CD14-positive monocyte (primary cell): ENCODE data around the gene AFDN. TPM values are rescaled to one million over a fixed set of nuclear protein-coding genes. Genes with fewer than 3 reads are reported as not detected.
A peak's percentile ranks its signal among the peaks of the same experiment; 100 is the strongest.

Experiments
- DNase-seq, 3 donors: peaks; one replicate each; pipeline ENCODE4 v3.0.0-alpha.2; 2011 to 2022
- H2AFZ ChIP-seq: 2 replicates; pipeline ENCODE4 v1.6.0; 2012; ENCODE audit warnings: mild to moderate bottlenecking, low read depth, low read length, inconsistent platforms; ENCODE audit not compliant: insufficient read depth, poor library complexity, severe bottlenecking
- H3K27ac ChIP-seq, 2 donors: 1 replicate in 1 of 2; 2 replicates in 1 of 2; pipeline ENCODE4 v1.5.1; 2012 to 2013; ENCODE audit warnings: low read length in 2 of 2, control low read depth in 1 of 2, inconsistent platforms in 1 of 2, low read depth in 1 of 2, mild to moderate bottlenecking in 1 of 2
- H3K27me3 ChIP-seq, 2 donors: one replicate each; pipeline versions ENCODE4 v1.6.0 to v1.6.1; 2011 to 2013; ENCODE audit warnings: low read length in 2 of 2; ENCODE audit not compliant: control insufficient read depth in 2 of 2, insufficient read depth in 2 of 2
- H3K36me3 ChIP-seq, 2 donors: replicated peaks in 1 of 2; 1 replicate in 1 of 2; 2 replicates in 1 of 2; pipeline versions ENCODE4 v1.5.1 to v1.6.1; 2012 to 2013; ENCODE audit warnings: low read length in 2 of 2, control low read depth in 1 of 2, inconsistent platforms in 1 of 2, mild to moderate bottlenecking in 1 of 2; ENCODE audit not compliant: insufficient read depth in 2 of 2, control insufficient read depth in 1 of 2
- H3K4me1 ChIP-seq, 2 donors: 1 replicate in 1 of 2; 2 replicates in 1 of 2; pipeline versions ENCODE4 v1.5.1 to v1.6.1; 2012 to 2013; ENCODE audit warnings: low read length in 2 of 2, control low read depth in 1 of 2, inconsistent platforms in 1 of 2, mild to moderate bottlenecking in 1 of 2, moderate library complexity in 1 of 2; ENCODE audit not compliant: insufficient read depth in 2 of 2, control insufficient read depth in 1 of 2
- H3K4me2 ChIP-seq: replicated peaks from 2 replicates; pipeline ENCODE3; 2012; ENCODE audit warnings: low read length, moderate library complexity, mild to moderate bottlenecking; ENCODE audit not compliant: poor library complexity, severe bottlenecking; ENCODE audit errors: extremely low read depth
- H3K4me3 ChIP-seq, 3 experiments: fragments of 200-600 bp in 1 of 3; sonication (generic) in 1 of 3; replicated peaks in 1 of 3; 1 replicate in 2 of 3; 2 replicates in 1 of 3; pipeline ENCODE4 v1.5.1; 2011 to 2013; ENCODE audit warnings: low read length in 3 of 3, mild to moderate bottlenecking in 3 of 3, control low read depth in 2 of 3, low read depth in 2 of 3, inconsistent platforms in 1 of 3, moderate library complexity in 1 of 3
- H3K79me2 ChIP-seq: 2 replicates; pipeline ENCODE4 v1.6.0; 2012; ENCODE audit warnings: mild to moderate bottlenecking, control low read depth, inconsistent platforms, low read length, moderate library complexity; ENCODE audit not compliant: insufficient read depth
- H3K9ac ChIP-seq: 2 replicates; pipeline ENCODE4 v1.6.0; 2017; ENCODE audit warnings: low read length, mild to moderate bottlenecking; ENCODE audit not compliant: insufficient read depth, poor library complexity, severe bottlenecking
- H3K9me3 ChIP-seq, 2 donors: replicated peaks in 1 of 2; 1 replicate in 1 of 2; 2 replicates in 1 of 2; pipeline versions ENCODE4 v1.5.1 to v1.6.1; 2012 to 2013; ENCODE audit warnings: low read length in 2 of 2, control low read depth in 1 of 2; ENCODE audit not compliant: control insufficient read depth in 1 of 2, insufficient read depth in 1 of 2
- H4K20me1 ChIP-seq: 2 replicates; pipeline ENCODE4 v1.6.0; 2012; ENCODE audit warnings: mild to moderate bottlenecking, low read length, control low read depth, moderate library complexity; ENCODE audit not compliant: insufficient read depth
- H3K27ac Mint-ChIP-seq, 7 donors: one replicate each; pipeline ENCODE4 v1.8.0; 2020; ENCODE audit warnings: mild to moderate bottlenecking in 7 of 7, mixed read lengths in 7 of 7, moderate library complexity in 6 of 7, inconsistent platforms in 2 of 7
- H3K27me3 Mint-ChIP-seq, 3 donors: one replicate each; pipeline ENCODE4 v1.8.0; 2021 to 2022; ENCODE audit warnings: low read depth in 3 of 3, mild to moderate bottlenecking in 3 of 3, mixed read lengths in 3 of 3, moderate library complexity in 3 of 3, inconsistent platforms in 1 of 3
- H3K36me3 Mint-ChIP-seq, 2 donors: one replicate each; pipeline ENCODE4 v1.8.0; 2020; ENCODE audit warnings: mixed read lengths in 2 of 2, inconsistent platforms in 1 of 2, mild to moderate bottlenecking in 1 of 2
- H3K4me1 Mint-ChIP-seq: one replicate; pipeline ENCODE4 v1.8.0; 2020; ENCODE audit warnings: mild to moderate bottlenecking, mixed read lengths
- H3K4me3 Mint-ChIP-seq, 2 donors: one replicate each; pipeline ENCODE4 v1.8.0; 2020; ENCODE audit warnings: mild to moderate bottlenecking in 2 of 2, mixed read lengths in 2 of 2, moderate library complexity in 1 of 2
- H3K9me3 Mint-ChIP-seq, 7 donors: one replicate each; pipeline ENCODE4 v1.8.0; 2020 to 2022; ENCODE audit warnings: mixed read lengths in 7 of 7, mild to moderate bottlenecking in 6 of 7, moderate library complexity in 6 of 7, inconsistent platforms in 2 of 7
- CTCF ChIP-seq: fragments of 200-600 bp; IDR thresholded peaks from one replicate; pipeline ENCODE4 v1.8.0; 2022; ENCODE audit warnings: antibody characterized with exemption, mild to moderate bottlenecking
- WGBS: methylation state at CpG from one replicate; pipeline ENCODE4 v1.1.5; 2013; ENCODE audit warnings: missing lambda C conversion rate; ENCODE audit not compliant: insufficient coverage; 5-methylcytosine and 5-hydroxymethylcytosine counted together
- intact Hi-C, 2 donors: fragments of 100-400 bp; cut with micrococcal nuclease; formaldehyde crosslinking; loops; one replicate each; pipeline versions ENCODE4 v1.15.0 to v1.15.1; 2023
- polyA plus RNA-seq, 3 donors: library from polyadenylated mRNA; depleted of rRNA in 1 of 3; unstranded in 2 of 3; stranded (reverse) in 1 of 3; fragments of 300-500 nt in 2 of 3; fragments of >200 nt in 1 of 3; fragmentation: Illumina TruSeq in 2 of 3; gene quantifications; 1 replicate in 2 of 3; 2 replicates in 1 of 3; pipeline ENCODE4 v1.2.3, GENCODE V29; 2012 to 2021

AFDN gene
- polyA plus RNA-seq, 3 donors = 0.03 to 1.5 TPM; not detected in 1

GRCh38 chr6:167798453-167798852 lies 28.3 kb upstream of the AFDN start:
- no peak overlapping the region for H3K27ac ChIP-seq
- Mint-ChIP-seq H3K27me3 (peaks cover 66 to 81% (median 73%) of the 10 kb centered on the region in 3 donors), H3K4me1 (peaks cover 4% of the 10 kb centered on the region), H3K27ac (peak overlapping the region in 1 of 7 donors; percentile 22), H3K9me3 (peaks cover 0 to 12% (median under 1%) of the 10 kb centered on the region in 7 donors), H3K36me3 (no peaks in the 10 kb centered on the region), H3K4me3 (peak overlapping the region in 1 of 2 donors; percentile 47)
- no peaks in the 10 kb centered on the region for H4K20me1 ChIP-seq
- peaks cover 10 to 48% of the 10 kb centered on the region in 2 donors for H3K27me3 ChIP-seq
- TF ChIP-seq CTCF = no peak
- H3K36me3 ChIP-seq = no peaks in the 10 kb centered on the region
- no peak overlapping the region for H3K9ac ChIP-seq
- WGBS = 91% methylated on average over 4 of the region's 12 CpGs
- no peak overlapping the region for H3K4me2 ChIP-seq
- H2AFZ ChIP-seq = no peak overlapping the region
- H3K9me3 ChIP-seq = peaks cover 0 to 13% of the 10 kb centered on the region in 2 donors
- intact Hi-C loops = no loop called here
- no peak for DNase-seq
- no peaks in the 10 kb centered on the region for H3K79me2 ChIP-seq
- no peaks in the 10 kb centered on the region for H3K4me1 ChIP-seq
- H3K4me3 ChIP-seq = no peak overlapping the region

GRCh38 chr6:167799033-167799821 lies 27.5 kb upstream of the AFDN start:
- intact Hi-C loops = no loop called here

More at GRCh38 chr6:167799033-167799821, 27.5 kb upstream of the AFDN start:
- DNase-seq = no peak
- H3K4me1 ChIP-seq = no peaks in the 10 kb centered on the region
- no peak overlapping the region for H2AFZ ChIP-seq
- peaks cover 66 to 76% (median 69%) of the 10 kb centered on the region in 3 donors for H3K27me3 Mint-ChIP-seq
- peak overlapping the region in 1 of 2 donors; percentile 47 for H3K4me3 Mint-ChIP-seq
- H4K20me1 ChIP-seq = no peaks in the 10 kb centered on the region
- WGBS = 85% methylated on average over 16 of the region's 23 CpGs
- no peaks in the 10 kb centered on the region for H3K36me3 Mint-ChIP-seq
- peaks cover 4% of the 10 kb centered on the region for H3K4me1 Mint-ChIP-seq
- H3K27ac Mint-ChIP-seq = no peak overlapping the region
- H3K9me3 ChIP-seq = peaks cover 0 to 13% of the 10 kb centered on the region in 2 donors
- H3K9ac ChIP-seq = no peak overlapping the region
- no peak for TF ChIP-seq CTCF
- peaks cover 0 to 11% (median 0%) of the 10 kb centered on the region in 7 donors for H3K9me3 Mint-ChIP-seq
- H3K36me3 ChIP-seq = no peaks in the 10 kb centered on the region
- H3K4me2 ChIP-seq = no peak overlapping the region
- no peak overlapping the region for H3K4me3 ChIP-seq
- no peaks in the 10 kb centered on the region for H3K79me2 ChIP-seq
- H3K27ac ChIP-seq = no peak overlapping the region
- peaks cover 10 to 42% of the 10 kb centered on the region in 2 donors for H3K27me3 ChIP-seq
